Left lung (tissue), 10 donors: ENCODE data around the gene RHEB. TPM values are rescaled to one million over a fixed set of nuclear protein-coding genes. Genes with fewer than 3 reads are reported as not detected.

Experiments
- ATAC-seq: fragments of 200-7000 bp; cut with Tn5 transposase; one replicate; pipeline ENCODE4 v1.9.1; 2020; ENCODE audit warnings: moderate library complexity
- DNase-seq, 4 donors: peaks; one replicate each; pipeline ENCODE4 v3.0.0-alpha.2; 2013 to 2020
- H3K27ac ChIP-seq, 2 donors: fragments of 200-600 bp; sonication (generic) in 1 of 2; one replicate each; pipeline versions ENCODE4 v1.5.0 to v1.8.0; 2020 to 2021
- H3K27me3 ChIP-seq, 2 donors: fragments of 200-600 bp; sonication (generic) in 1 of 2; one replicate each; pipeline versions ENCODE4 v1.5.0 to v1.8.0; 2020 to 2021
- H3K36me3 ChIP-seq, 2 donors: fragments of 200-600 bp; sonication (generic) in 1 of 2; one replicate each; pipeline versions ENCODE4 v1.5.0 to v1.8.0; 2020 to 2021
- H3K4me1 ChIP-seq, 2 donors: fragments of 200-600 bp; one replicate each; pipeline ENCODE4 v1.8.0; 2021
- H3K4me3 ChIP-seq, 2 donors: fragments of 200-600 bp; sonication (generic) in 1 of 2; one replicate each; pipeline versions ENCODE4 v1.5.0 to v1.8.0; 2020 to 2021; ENCODE audit warnings: mild to moderate bottlenecking in 1 of 2
- H3K9me3 ChIP-seq, 2 donors: fragments of 200-600 bp; sonication (generic) in 1 of 2; one replicate each; pipeline versions ENCODE4 v1.5.0 to v1.8.0; 2020 to 2021
- intact Hi-C, 2 donors: fragments of 100-400 bp; cut with DNase I; formaldehyde crosslinking; loops; one replicate each; pipeline versions ENCODE4 v1.11.2 to v1.14.2; 2022
- polyA plus RNA-seq, 6 donors: library from polyadenylated mRNA; unstranded; fragments of 120-200 nt; gene quantifications; one replicate each; pipeline ENCODE4 v1.2.1, GENCODE V29; 2013; ENCODE audit not compliant: insufficient read length in 6 of 6
- total RNA-seq, 2 donors: library from RNA; stranded (reverse); fragmentation: NEBNext Ultra II Directional; extraction: Animal tissue kit (Norgen Biotek cat#: 25700); gene quantifications; one replicate each; pipeline ENCODE4 v1.2.1, GENCODE V29; 2021
- TF ChIP-seq, protein P1 (sequence below), 2 donors: fragments of 200-600 bp; sonication (generic) in 1 of 2; IDR thresholded peaks; one replicate each; pipeline versions ENCODE4 v1.5.0 to v1.8.0; 2021; ENCODE audit warnings: antibody characterized with exemption in 2 of 2
- donor health status: DM: no; HTN: yes; CAD: no.
- donor health status: DM: no; HTN: no; CAD: no.

RHEB gene
- total and polyA plus RNA-seq, 8 donors, result 85.3 to 110 (median 105) TPM

DNA sequence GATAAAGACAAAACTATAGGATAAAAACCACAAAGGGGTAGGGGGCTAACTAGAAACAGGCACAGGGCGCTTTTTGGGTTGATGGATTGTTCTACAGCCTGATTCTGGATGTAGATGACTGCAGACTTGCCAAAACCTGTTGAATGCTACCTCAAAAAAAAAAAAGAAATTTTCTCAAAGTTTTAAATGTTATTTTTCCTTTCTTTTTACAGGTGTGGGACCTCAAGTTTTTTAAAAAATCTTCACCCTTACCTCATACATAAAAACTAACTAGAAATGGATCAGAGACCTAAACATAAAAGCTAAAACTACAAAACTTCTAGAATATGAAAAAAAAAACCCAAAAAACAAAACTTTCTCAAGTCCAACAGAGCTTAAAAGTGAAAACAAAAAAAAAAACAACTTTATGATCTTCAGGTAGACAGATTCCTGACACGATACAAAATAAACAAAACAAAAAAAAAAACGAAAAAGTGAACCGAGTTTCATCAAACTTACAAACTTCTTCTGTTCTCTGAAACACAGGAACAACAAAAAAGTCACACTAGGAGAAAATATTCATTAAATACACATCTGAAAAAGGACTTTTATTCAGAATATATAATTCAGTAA is 14.9 kb downstream of the RHEB start:
- no peak overlapping the region for H3K27ac ChIP-seq
- H3K4me1 ChIP-seq, result peaks cover 18 to 61% of the 10 kb centered on the region in 2 donors
- no peaks in the 10 kb centered on the region for H3K27me3 ChIP-seq
- intact Hi-C loops, result no loop called here
- H3K9me3 ChIP-seq, result no peaks in the 10 kb centered on the region
- TF ChIP-seq, protein P1, sequence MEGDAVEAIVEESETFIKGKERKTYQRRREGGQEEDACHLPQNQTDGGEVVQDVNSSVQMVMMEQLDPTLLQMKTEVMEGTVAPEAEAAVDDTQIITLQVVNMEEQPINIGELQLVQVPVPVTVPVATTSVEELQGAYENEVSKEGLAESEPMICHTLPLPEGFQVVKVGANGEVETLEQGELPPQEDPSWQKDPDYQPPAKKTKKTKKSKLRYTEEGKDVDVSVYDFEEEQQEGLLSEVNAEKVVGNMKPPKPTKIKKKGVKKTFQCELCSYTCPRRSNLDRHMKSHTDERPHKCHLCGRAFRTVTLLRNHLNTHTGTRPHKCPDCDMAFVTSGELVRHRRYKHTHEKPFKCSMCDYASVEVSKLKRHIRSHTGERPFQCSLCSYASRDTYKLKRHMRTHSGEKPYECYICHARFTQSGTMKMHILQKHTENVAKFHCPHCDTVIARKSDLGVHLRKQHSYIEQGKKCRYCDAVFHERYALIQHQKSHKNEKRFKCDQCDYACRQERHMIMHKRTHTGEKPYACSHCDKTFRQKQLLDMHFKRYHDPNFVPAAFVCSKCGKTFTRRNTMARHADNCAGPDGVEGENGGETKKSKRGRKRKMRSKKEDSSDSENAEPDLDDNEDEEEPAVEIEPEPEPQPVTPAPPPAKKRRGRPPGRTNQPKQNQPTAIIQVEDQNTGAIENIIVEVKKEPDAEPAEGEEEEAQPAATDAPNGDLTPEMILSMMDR (IDR thresholded peaks at IDR 0.05), result no peak
- no peak overlapping the region for H3K4me3 ChIP-seq
- DNase-seq, result no peak
- ATAC-seq, result no peak
- H3K36me3 ChIP-seq, result no peaks in the 10 kb centered on the region

DNA sequence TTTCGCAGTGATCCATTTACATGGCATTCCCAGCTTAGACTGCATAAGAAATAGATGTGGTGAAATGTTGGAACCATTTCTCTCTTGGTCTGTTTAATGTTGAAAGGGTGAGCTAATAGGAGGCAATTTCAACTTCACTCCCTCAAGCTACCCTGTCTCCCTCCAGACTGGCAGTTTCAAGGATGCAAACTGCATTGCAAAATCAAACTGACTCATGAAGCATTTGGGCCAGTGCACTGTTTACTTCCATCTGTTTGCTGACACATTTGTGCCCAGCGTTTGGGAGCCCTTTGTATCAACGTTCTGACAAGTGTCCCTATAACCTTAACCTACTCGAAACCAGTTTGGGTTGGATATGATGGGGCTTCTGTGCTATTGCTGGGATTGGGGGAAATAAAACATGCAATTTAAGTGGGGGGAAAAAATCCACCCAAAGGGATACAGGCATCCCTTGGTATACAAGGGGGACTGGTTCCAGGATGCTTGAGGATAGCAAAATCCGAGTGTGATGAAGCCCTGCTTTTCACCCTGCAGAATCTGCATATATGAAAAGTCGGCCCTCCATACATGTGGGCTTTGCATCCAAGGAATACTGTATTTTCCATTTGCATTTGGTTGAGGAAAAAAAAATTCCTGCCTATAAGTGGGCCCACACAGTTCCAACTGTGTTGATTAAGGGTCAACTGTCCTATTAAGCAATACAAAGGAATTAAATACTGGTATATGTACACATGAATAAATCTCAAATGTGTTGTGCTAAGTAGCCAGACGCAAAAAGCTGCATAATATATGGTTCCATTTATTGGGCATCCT is 15.6 kb downstream of the RHEB start:
- DNase-seq (no peak), ATAC-seq (peak; percentile 95)
- H3K4me1 ChIP-seq, result peaks cover 13 to 60% of the 10 kb centered on the region in 2 donors
- no peak overlapping the region for H3K4me3 ChIP-seq
- no peaks in the 10 kb centered on the region for H3K9me3 ChIP-seq
- H3K27ac ChIP-seq, result peak overlapping the region; percentile 5 to 16
- H3K27me3 ChIP-seq, result no peaks in the 10 kb centered on the region
- TF ChIP-seq, protein P1 (IDR thresholded peaks at IDR 0.05), result no peak
- H3K36me3 ChIP-seq, result no peaks in the 10 kb centered on the region
- intact Hi-C loops, result no loop called here

DNA sequence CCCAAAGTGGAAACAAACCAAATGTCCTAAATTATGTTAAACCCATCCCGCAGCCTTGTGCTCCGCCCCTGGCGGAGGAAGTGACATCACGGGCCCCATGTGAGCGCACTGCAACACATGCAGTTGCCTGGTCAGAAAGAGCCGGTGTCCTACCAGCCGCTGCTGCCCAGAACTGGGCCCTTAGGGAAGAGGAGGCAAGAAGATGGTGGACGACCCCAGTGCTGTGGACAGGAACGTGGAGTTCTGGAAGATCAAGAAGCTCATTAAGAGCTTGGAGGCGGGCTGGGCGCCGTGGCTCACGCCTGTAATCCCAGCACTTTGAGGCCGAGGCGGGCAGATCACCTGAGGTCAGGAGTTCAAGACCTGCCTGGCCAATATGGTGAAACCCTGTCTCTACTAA is 18.0 kb downstream of the RHEB start:
- intact Hi-C loops, result no loop called here
- Histone ChIP-seq H3K4me3 (no peak overlapping the region), H3K9me3 (no peaks in the 10 kb centered on the region), H3K27me3 (no peaks in the 10 kb centered on the region), H3K27ac (no peak overlapping the region), H3K36me3 (no peaks in the 10 kb centered on the region), H3K4me1 (peaks cover 10 to 45% of the 10 kb centered on the region in 2 donors)
- DNase-seq, result peak in 1 of 4 donors; percentile 58
- no peak for ATAC-seq
- TF ChIP-seq, protein P1 (IDR thresholded peaks at IDR 0.05), result no peak

DNA sequence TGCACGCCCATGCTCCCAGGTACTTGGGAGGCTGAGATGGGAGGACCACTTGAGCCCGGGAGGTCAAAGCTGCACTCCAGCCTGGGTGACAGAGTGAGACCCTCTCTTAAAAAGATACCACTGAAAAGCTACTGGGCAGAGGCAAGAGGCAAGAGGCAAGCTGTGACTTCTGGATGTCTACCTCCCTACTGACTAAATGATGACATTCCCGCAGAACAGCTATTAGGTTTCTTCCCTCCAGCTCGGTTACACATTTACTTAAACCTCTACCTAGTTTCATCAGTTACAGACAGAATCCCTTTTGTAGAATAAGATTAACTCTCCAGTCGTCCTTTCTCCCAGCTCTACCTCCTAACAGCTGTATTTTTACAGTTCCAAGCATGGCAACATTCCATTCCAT is 21.2 kb downstream of the RHEB start:
- DNase-seq (no peak), ATAC-seq (no peak)
- Histone ChIP-seq H3K9me3 (no peaks in the 10 kb centered on the region), H3K4me3 (no peak overlapping the region), H3K27ac (no peak overlapping the region), H3K27me3 (no peaks in the 10 kb centered on the region), H3K4me1 (peaks cover 13 to 28% of the 10 kb centered on the region in 2 donors), H3K36me3 (no peaks in the 10 kb centered on the region)
- TF ChIP-seq, protein P1 (IDR thresholded peaks at IDR 0.05), result no peak
- intact Hi-C loops, result no loop called here

DNA sequence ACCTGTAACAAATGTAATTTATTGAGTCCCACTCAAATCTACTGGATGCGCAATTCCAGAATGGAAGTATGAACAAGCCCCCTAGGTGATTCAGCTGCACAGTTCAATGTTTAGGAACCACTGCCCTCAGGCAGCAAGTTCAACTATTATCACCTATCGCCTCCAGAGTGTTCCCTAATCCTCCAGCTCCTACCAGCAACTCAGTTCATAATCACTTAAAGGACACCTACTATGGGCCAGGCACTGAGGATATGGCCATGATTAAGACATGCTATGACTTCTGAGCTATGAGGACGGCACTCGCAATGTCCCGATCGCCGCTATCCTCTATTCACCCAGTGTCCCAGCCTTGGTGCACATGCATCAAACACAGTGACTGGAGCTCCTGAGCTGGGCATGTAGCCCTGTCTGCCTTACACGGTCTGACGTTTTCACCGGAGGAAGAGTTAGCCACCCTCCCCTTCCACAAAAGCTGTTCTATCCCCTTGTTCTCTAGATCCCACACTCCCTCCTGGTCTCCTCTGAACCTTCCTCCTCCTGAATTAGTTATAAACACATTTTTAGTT is 22.3 kb downstream of the RHEB start:
- TF ChIP-seq, protein P1 (IDR thresholded peaks at IDR 0.05), result no peak
- intact Hi-C loops, result no loop called here
- H3K4me1 ChIP-seq, result peaks cover 11 to 31% of the 10 kb centered on the region in 2 donors
- DNase-seq (no peak), ATAC-seq (no peak)
- no peaks in the 10 kb centered on the region for H3K27me3 ChIP-seq
- no peak overlapping the region for H3K4me3 ChIP-seq
- H3K36me3 ChIP-seq, result no peaks in the 10 kb centered on the region
- no peaks in the 10 kb centered on the region for H3K9me3 ChIP-seq
- no peak overlapping the region for H3K27ac ChIP-seq
